GM12875 (cell line): ENCODE measurements around the gene MAN2B2.

ENCODE experiments used
- H3K4me3 ChIP-seq: one replicate; pipeline ENCODE4 v1.5.1; 2011; ENCODE audit warnings: low read depth, low read length, control low read depth
- CTCF ChIP-seq: IDR thresholded peaks from 2 replicates; pipeline ENCODE4 v1.5.1; 2011; ENCODE audit warnings: low read depth, mild to moderate bottlenecking, control low read depth, inconsistent platforms, low read length, moderate library complexity, borderline replicate concordance; ENCODE audit not compliant: insufficient read depth

Gene MAN2B2

GRCh38 chr4:6582889-6583490 lies 8.0 kb downstream of the MAN2B2 start:
- TF ChIP-seq CTCF, result no peak

GRCh38 chr4:6584865-6585264 lies 9.9 kb downstream of the MAN2B2 start:
- no peak overlapping the region for H3K4me3 ChIP-seq
- TF ChIP-seq CTCF, result no peak

More at GRCh38 chr4:6582889-6583490, 8.0 kb downstream of the MAN2B2 start:
- H3K4me3 ChIP-seq, result no peak overlapping the region

- H3K4me3 ChIP-seq, result no peak overlapping the region
- TF ChIP-seq CTCF, result no peak
These were observed 11.8 kb downstream of the MAN2B2 start for GRCh38 chr4:6586715-6587325.

- H3K4me3 ChIP-seq, result no peak overlapping the region
- TF ChIP-seq CTCF, result no peak
These were observed 14.5 kb downstream of the MAN2B2 start for GRCh38 chr4:6589444-6589843.

- no peak for TF ChIP-seq CTCF
- H3K4me3 ChIP-seq, result no peak overlapping the region
These were observed 16.3 kb downstream of the MAN2B2 start for GRCh38 chr4:6591313-6591712.

- no peak overlapping the region for H3K4me3 ChIP-seq
- no peak for TF ChIP-seq CTCF
These were observed 16.8 kb downstream of the MAN2B2 start for GRCh38 chr4:6591781-6592180.
